IMR-90 (cell line): ENCODE measurements around the gene CHP1. TPM values are rescaled to one million over a fixed set of nuclear protein-coding genes. Genes with fewer than 3 reads are reported as not detected.

Experiments
- ATAC-seq: fragments of 200-7000 bp; cut with Tn5 transposase; 2 replicates; pipeline ENCODE4 v1.9.1; 2020; ENCODE audit warnings: low read depth, mild to moderate bottlenecking, moderate library complexity
- BruUV-seq: library from RNA; stranded (reverse); fragments of 400-500 nt; replicated peaks from 2 replicates; lab custom pipeline; 2021; lab: Mats Ljungman, UMichigan
- CTCF ChIA-PET: fragments of 300-600 bp; formaldehyde crosslinking; extraction: SDS; loops from one replicate; lab custom pipeline; 2021; ENCODE audit warnings: antibody characterized with exemption; lab: Yijun Ruan, JAX
- POLR2A ChIA-PET: fragments of 300-600 bp; sonication (Branson Sonifier 250); formaldehyde crosslinking; loops from one replicate; lab custom pipeline; 2022; ENCODE audit warnings: antibody characterized with exemption; ENCODE audit not compliant: unreplicated experiment; lab: Charles Lee
- DNase-seq: peaks from one replicate; pipeline ENCODE4 v3.0.0; 2013
- H2AFZ ChIP-seq: replicated peaks from 2 replicates; pipeline ENCODE3; 2013; ENCODE audit warnings: low read length, mild to moderate bottlenecking; ENCODE audit not compliant: poor library complexity
- H2AK5ac ChIP-seq: 2 replicates; pipeline ENCODE4 v1.6.1; 2013; ENCODE audit warnings: low read depth, low read length, inconsistent platforms
- H2AK9ac ChIP-seq: replicated peaks from 2 replicates; pipeline ENCODE3; 2013; ENCODE audit warnings: mild to moderate bottlenecking, low read depth, low read length, moderate library complexity; ENCODE audit not compliant: poor library complexity
- H2BK120ac ChIP-seq: 2 replicates; pipeline ENCODE4 v1.6.1; 2013; ENCODE audit warnings: low read depth, low read length, inconsistent platforms
- H2BK15ac ChIP-seq: 3 replicates; pipeline ENCODE4 v1.6.1; 2013; ENCODE audit warnings: low read depth, low read length, inconsistent platforms
- H2BK20ac ChIP-seq: 2 replicates; pipeline ENCODE4 v1.6.1; 2013; ENCODE audit warnings: low read depth, mild to moderate bottlenecking, inconsistent platforms, low read length, moderate library complexity
- H2BK5ac ChIP-seq: 2 replicates; pipeline ENCODE4 v1.6.1; 2013; ENCODE audit warnings: mild to moderate bottlenecking, low read depth, low read length, inconsistent platforms; ENCODE audit not compliant: poor library complexity, severe bottlenecking
- H3K14ac ChIP-seq: replicated peaks from 2 replicates; pipeline ENCODE4 v1.6.1; 2013; ENCODE audit warnings: low read depth, low read length, inconsistent platforms
- H3K18ac ChIP-seq: 2 replicates; pipeline ENCODE4 v1.6.1; 2013; ENCODE audit warnings: low read depth, low read length, control low read depth
- H3K23ac ChIP-seq: 2 replicates; pipeline ENCODE4 v1.6.1; 2013; ENCODE audit warnings: low read depth, low read length, inconsistent platforms
- H3K27ac ChIP-seq: 2 replicates; pipeline ENCODE4 v1.5.1; 2013; ENCODE audit warnings: mild to moderate bottlenecking, control low read depth, low read length; ENCODE audit not compliant: insufficient read depth
- H3K27me3 ChIP-seq: 2 replicates; pipeline ENCODE4 v1.6.1; 2013; ENCODE audit warnings: low read length; ENCODE audit not compliant: control insufficient read depth, insufficient read depth
- H3K36me3 ChIP-seq: 2 replicates; pipeline ENCODE4 v1.6.1; 2013; ENCODE audit warnings: low read length, mixed read lengths; ENCODE audit not compliant: control insufficient read depth, insufficient read depth
- H3K4ac ChIP-seq: 2 replicates; pipeline ENCODE4 v1.6.1; 2013; ENCODE audit warnings: low read depth, low read length, inconsistent platforms
- H3K4me1 ChIP-seq: 2 replicates; pipeline ENCODE4 v1.6.1; 2013; ENCODE audit warnings: low read length, mixed read lengths; ENCODE audit not compliant: control insufficient read depth, insufficient read depth
- H3K4me2 ChIP-seq: 2 replicates; pipeline ENCODE4 v1.6.1; 2013; ENCODE audit warnings: low read depth, mild to moderate bottlenecking, control low read depth, low read length, moderate library complexity
- H3K4me3 ChIP-seq: 2 replicates; pipeline ENCODE4 v1.5.1; 2013; ENCODE audit warnings: low read depth, mild to moderate bottlenecking, control low read depth, low read length, moderate library complexity; ENCODE audit not compliant: insufficient read depth
- H3K56ac ChIP-seq: 2 replicates; pipeline ENCODE4 v1.6.1; 2013; ENCODE audit warnings: low read length, inconsistent platforms; ENCODE audit not compliant: insufficient read depth; ENCODE audit errors: extremely low read depth
- H3K79me1 ChIP-seq, 2 experiments: 2 replicates each; pipeline ENCODE4 v1.6.1; 2013; ENCODE audit warnings: low read length in 2 of 2, inconsistent platforms in 1 of 2, low read depth in 1 of 2
- H3K9ac ChIP-seq: 2 replicates; pipeline ENCODE4 v1.6.1; 2013; ENCODE audit warnings: low read depth, low read length, control low read depth
- H3K9me1 ChIP-seq: 2 replicates; pipeline ENCODE4 v1.6.1; 2013; ENCODE audit warnings: low read length, inconsistent platforms; ENCODE audit not compliant: insufficient read depth
- H3K9me3 ChIP-seq: 2 replicates; pipeline ENCODE4 v1.6.1; 2013; ENCODE audit warnings: low read length; ENCODE audit not compliant: control insufficient read depth, insufficient read depth
- H4K20me1 ChIP-seq: 2 replicates; pipeline ENCODE4 v1.6.1; 2013; ENCODE audit warnings: low read length, inconsistent platforms; ENCODE audit not compliant: insufficient read depth
- H4K5ac ChIP-seq: 2 replicates; pipeline ENCODE4 v1.6.1; 2013; ENCODE audit warnings: mild to moderate bottlenecking, low read depth, low read length, control low read depth
- H4K8ac ChIP-seq, 2 experiments: 2 replicates each; pipeline ENCODE4 v1.6.1; 2013; ENCODE audit warnings: low read depth in 2 of 2, low read length in 2 of 2, control low read depth in 1 of 2, inconsistent platforms in 1 of 2
- H4K91ac ChIP-seq: 2 replicates; pipeline ENCODE4 v1.6.1; 2013; ENCODE audit warnings: low read depth, low read length, inconsistent platforms; ENCODE audit not compliant: insufficient read depth
- BHLHE40 ChIP-seq: fragments of 150-350 bp; IDR thresholded peaks from 2 replicates; pipeline ENCODE4 v1.6.1; 2016; ENCODE audit warnings: mild to moderate bottlenecking, low read depth, low read length
- CEBPB ChIP-seq: IDR thresholded peaks from 2 replicates; pipeline ENCODE4 v1.6.1; 2012; ENCODE audit warnings: low read depth, low read length, improper control_type of control experiment
- CHD1 ChIP-seq: IDR thresholded peaks from 2 replicates; pipeline ENCODE4 v1.6.1; 2012; ENCODE audit warnings: low read depth, low read length, improper control_type of control experiment
- CTCF ChIP-seq: conservative IDR thresholded peaks from 2 replicates; pipeline ENCODE4 v1.5.1; 2012; ENCODE audit warnings: mild to moderate bottlenecking, low read depth, low read length, improper control_type of control experiment
- ELK1 ChIP-seq: fragments of 150-350 bp; IDR thresholded peaks from 2 replicates; pipeline ENCODE4 v1.6.1; 2016; ENCODE audit warnings: low read depth, mild to moderate bottlenecking, low read length, moderate library complexity, borderline replicate concordance
- FOS ChIP-seq: fragments of 150-350 bp; IDR thresholded peaks from 2 replicates; pipeline ENCODE4 v1.6.1; 2016; ENCODE audit warnings: low read depth, low read length
- MAFK ChIP-seq: IDR thresholded peaks from 2 replicates; pipeline ENCODE4 v1.6.1; 2012; ENCODE audit warnings: low read depth, low read length, improper control_type of control experiment
- MAZ ChIP-seq: IDR thresholded peaks from 2 replicates; pipeline ENCODE4 v1.6.1; 2012; ENCODE audit warnings: low read depth, mild to moderate bottlenecking, low read length, improper control_type of control experiment, moderate library complexity, borderline replicate concordance
- MXI1 ChIP-seq: IDR thresholded peaks from 2 replicates; pipeline ENCODE4 v1.6.1; 2012; ENCODE audit warnings: low read depth, mild to moderate bottlenecking, low read length, moderate library complexity, borderline replicate concordance
- NFE2L2 ChIP-seq: fragments of 150-350 bp; IDR thresholded peaks from 2 replicates; pipeline ENCODE4 v1.6.1; 2016; ENCODE audit warnings: low read depth, mild to moderate bottlenecking, low read length
- POLR2A ChIP-seq: IDR thresholded peaks from 2 replicates; pipeline ENCODE4 v1.6.1; 2012; ENCODE audit warnings: mild to moderate bottlenecking, low read depth, low read length
- RAD21 ChIP-seq: IDR thresholded peaks from 2 replicates; pipeline ENCODE4 v1.6.1; 2012; ENCODE audit warnings: low read length, improper control_type of control experiment
- RCOR1 ChIP-seq: IDR thresholded peaks from 2 replicates; pipeline ENCODE4 v1.6.1; 2012; ENCODE audit warnings: mild to moderate bottlenecking, low read length, improper control_type of control experiment; ENCODE audit not compliant: insufficient replicate concordance
- RFX5 ChIP-seq: IDR thresholded peaks from 2 replicates; pipeline ENCODE4 v1.8.0; 2012; ENCODE audit warnings: low read depth, mild to moderate bottlenecking, low read length, moderate library complexity
- SMC3 ChIP-seq: fragments of 150-350 bp; IDR thresholded peaks from 2 replicates; pipeline ENCODE4 v1.6.1; 2016; ENCODE audit warnings: low read depth, mild to moderate bottlenecking, antibody characterized with exemption, low read length, moderate library complexity
- WGBS, 2 experiments: methylation state at CpG; one replicate each; pipeline versions ENCODE4 v1.1.5 to v1.1.7; 2013; ENCODE audit warnings: missing lambda C conversion rate in 2 of 2; ENCODE audit not compliant: insufficient read length in 1 of 2; ENCODE audit errors: extremely low coverage in 2 of 2; 5-methylcytosine and 5-hydroxymethylcytosine counted together
- dilution Hi-C: fragments of 300-500 bp; cut with HindIII; formaldehyde crosslinking; loops from one replicate; pipeline ENCODE4 v1.14.3; 2018; ENCODE audit warnings: low sequenced_read_pairs; ENCODE audit not compliant: unreplicated experiment
- in situ Hi-C: fragments of 300-500 bp; cut with MboI; formaldehyde crosslinking; loops from 3 replicates; pipeline ENCODE4 v1.14.3; 2019; ENCODE audit warnings: low sequenced_read_pairs, inconsistent platforms, mixed read lengths
- intact Hi-C: fragments of 100-400 bp; cut with micrococcal nuclease; formaldehyde crosslinking; loops from 2 replicates; pipeline ENCODE4 v1.10.0; 2022
- polyA plus RNA-seq, 3 experiments: library from polyadenylated mRNA; depleted of rRNA; stranded (reverse); fragments of >200 nt; gene quantifications; 2 replicates each; pipeline ENCODE4 v1.2.3, GENCODE V29; 2012; ENCODE audit warnings: low replicate concordance in 1 of 3
- total RNA-seq: library from RNA; depleted of rRNA; stranded (reverse); fragments of >200 nt; gene quantifications from 2 replicates; pipeline ENCODE4 v1.2.3, GENCODE V29; 2012
- TF ChIP-seq, protein P1 (sequence below): fragments of 150-350 bp; IDR thresholded peaks from 2 replicates; pipeline ENCODE4 v1.6.1; 2017; ENCODE audit warnings: mild to moderate bottlenecking, antibody characterized with exemption, low read length, low read depth

CHP1 gene
- total and polyA plus RNA-seq, 2 of the 4 experiments (the other 2 are of a cell fraction) = 39.2 to 96.1 TPM

DNA sequence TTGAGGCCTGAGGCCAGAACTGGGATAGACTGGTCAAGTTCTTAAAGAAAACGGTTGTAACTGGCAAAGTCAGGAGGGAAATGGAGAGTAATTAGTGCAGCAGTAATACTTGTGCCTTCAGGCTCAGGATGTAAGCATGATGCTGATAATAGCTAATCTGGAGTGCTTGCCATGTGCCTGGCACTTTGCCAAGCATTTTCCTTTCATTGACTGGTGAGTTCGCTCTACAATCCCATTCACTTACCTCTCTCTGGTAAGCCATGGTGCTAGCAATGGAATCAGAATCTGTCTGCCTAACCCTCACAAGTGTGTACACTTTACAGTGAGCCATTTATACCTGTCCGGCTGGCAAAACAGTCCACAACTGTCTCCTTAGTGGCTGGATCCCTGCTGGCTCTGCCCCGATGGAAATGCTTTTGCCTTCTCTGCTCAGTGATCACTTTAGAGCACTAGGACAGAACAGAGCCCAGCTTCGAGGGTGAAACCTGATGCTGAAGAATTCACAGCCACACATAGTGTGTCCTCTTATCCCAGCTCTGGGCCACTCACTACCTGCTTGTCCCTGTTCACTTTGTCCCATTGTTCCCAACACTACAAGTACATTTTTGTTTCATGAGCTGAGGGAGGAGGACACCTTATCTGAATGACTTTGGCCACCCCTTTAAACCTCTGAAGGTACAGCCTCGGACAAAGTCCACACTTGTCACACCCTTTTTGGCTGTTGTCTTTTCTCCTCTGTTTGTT lies 10.3 kb downstream of the CHP1 start:
- Histone ChIP-seq H3K9me3 (no peaks in the 10 kb centered on the region), H3K4me3 (no peak overlapping the region), H3K27me3 (no peaks in the 10 kb centered on the region), H4K20me1 (peaks cover 4% of the 10 kb centered on the region; the same call in 1 of the 2 replicates), H3K9ac (no peak overlapping the region), H2BK15ac (no peak overlapping the region), H3K4me2 (no peak overlapping the region), H3K18ac (no peak overlapping the region), H2AK5ac (no peak overlapping the region), H2BK20ac (no peak overlapping the region), H2AK9ac (no peak overlapping the region), H3K4ac (no peak overlapping the region), H3K4me1 (no peaks in the 10 kb centered on the region), H4K8ac (no peak overlapping the region), H2BK120ac (no peak overlapping the region), H3K9me1 (peaks cover 4% of the 10 kb centered on the region; the same call in 1 of the 2 replicates), H4K5ac (no peak overlapping the region), H3K36me3 (peaks cover 17% of the 10 kb centered on the region), H4K91ac (no peak overlapping the region), H3K27ac (no peak overlapping the region), H2BK5ac (no peak overlapping the region), H3K23ac (no peak overlapping the region), H3K79me1 (peaks cover 19 to 44% of the 10 kb centered on the region in 2 experiments), H3K56ac (no peak overlapping the region), H2AFZ (no peak overlapping the region), H3K14ac (no peak overlapping the region)
- in situ Hi-C loops = no loop called here
- CTCF ChIA-PET = no interaction called here
- no peak for DNase-seq
- no peak for ATAC-seq
- TF ChIP-seq CEBPB (no peak), MXI1 (no peak), FOS (no peak), RAD21 (no peak), MAFK (no peak), POLR2A (no peak), ELK1 (no peak), SMC3 (no peak), MAZ (no peak), CHD1 (no peak), RFX5 (no peak), BHLHE40 (no peak), CTCF (no peak), RCOR1 (no peak), NFE2L2 (no peak)
- TF ChIP-seq, protein P1, sequence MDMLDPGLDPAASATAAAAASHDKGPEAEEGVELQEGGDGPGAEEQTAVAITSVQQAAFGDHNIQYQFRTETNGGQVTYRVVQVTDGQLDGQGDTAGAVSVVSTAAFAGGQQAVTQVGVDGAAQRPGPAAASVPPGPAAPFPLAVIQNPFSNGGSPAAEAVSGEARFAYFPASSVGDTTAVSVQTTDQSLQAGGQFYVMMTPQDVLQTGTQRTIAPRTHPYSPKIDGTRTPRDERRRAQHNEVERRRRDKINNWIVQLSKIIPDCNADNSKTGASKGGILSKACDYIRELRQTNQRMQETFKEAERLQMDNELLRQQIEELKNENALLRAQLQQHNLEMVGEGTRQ = no peak
- 90% methylated on average over 3 of the region's 6 CpGs; no CpG with 5 or more reads in 1 of the 2 experiments for WGBS, 2 experiments
- dilution Hi-C loops = no loop called here
- POLR2A ChIA-PET = no interaction called here
- intact Hi-C loops = no loop called here
- no TSS peak for BruUV-seq
